Stomach (tissue), 9 donors: ENCODE data around the gene CA12. TPM values are rescaled to one million over a fixed set of nuclear protein-coding genes. Genes with fewer than 3 reads are reported as not detected.

ENCODE experiments used
- DNase-seq, 2 donors: peaks; one replicate each; pipeline versions ENCODE4 v3.0.0 to v3.0.0-alpha.2; 2013 to 2019
- H3K27ac ChIP-seq, 5 donors: fragments of 200-600 bp in 4 of 5; sonication (generic) in 4 of 5; one replicate each; pipeline ENCODE4 v1.5.1; 2013 to 2019; ENCODE audit warnings: mild to moderate bottlenecking in 1 of 5, moderate library complexity in 1 of 5
- H3K27me3 ChIP-seq, 3 donors: fragments of 200-600 bp; sonication (generic); one replicate each; pipeline ENCODE4 v1.5.1; 2017 to 2019; ENCODE audit warnings: mixed run types in 1 of 3
- H3K36me3 ChIP-seq, 4 donors: fragments of 200-600 bp; sonication (generic); 1 replicate in 3 of 4; 2 replicates in 1 of 4; pipeline ENCODE4 v1.5.1; 2016 to 2019
- H3K4me1 ChIP-seq, 4 donors: fragments of 200-600 bp; sonication (generic); one replicate each; pipeline ENCODE4 v1.5.1; 2016 to 2019
- H3K4me3 ChIP-seq, 4 donors: fragments of 200-600 bp; sonication (generic) in 3 of 4; one replicate each; pipeline ENCODE4 v1.5.1; 2016 to 2019; ENCODE audit warnings: mild to moderate bottlenecking in 1 of 4
- H3K9me3 ChIP-seq, 4 donors: fragments of 200-600 bp; sonication (generic); one replicate each; pipeline ENCODE4 v1.5.1; 2016 to 2019
- CTCF ChIP-seq, 7 experiments: fragments of 450-650 bp in 4 of 7; fragments of 200-600 bp in 3 of 7; sonication (generic) in 3 of 7; IDR thresholded peaks; one replicate each; pipeline ENCODE4 v1.5.1; 2016 to 2019; ENCODE audit warnings: antibody characterized with exemption in 7 of 7, control low read depth in 2 of 7, mild to moderate bottlenecking in 1 of 7
- EP300 ChIP-seq: sonication (generic); formaldehyde crosslinking; IDR thresholded peaks from one replicate; pipeline ENCODE4 v1.6.1; 2017; ENCODE audit warnings: antibody characterized with exemption
- POLR2A ChIP-seq, 4 donors: fragments of 450-650 bp; IDR thresholded peaks; one replicate each; pipeline ENCODE4 v1.6.1; 2016; ENCODE audit warnings: antibody characterized with exemption in 4 of 4, control low read depth in 2 of 4, mild to moderate bottlenecking in 1 of 4, moderate library complexity in 1 of 4
- POLR2AphosphoS5 ChIP-seq, 3 donors: sonication (generic); formaldehyde crosslinking; IDR thresholded peaks; one replicate each; pipeline ENCODE4 v1.6.1; 2016; ENCODE audit warnings: antibody characterized with exemption in 3 of 3
- WGBS, 5 donors: extraction: QIAGEN DNeasy Blood & Tissue Kit in 3 of 5; methylation state at CpG; one replicate each; pipeline versions ENCODE4 v1.1.5 to v1.1.7; 2013 to 2018; 5-methylcytosine and 5-hydroxymethylcytosine counted together
- intact Hi-C: fragments of 100-400 bp; cut with DNase I; formaldehyde crosslinking; loops from one replicate; pipeline ENCODE4 v1.15.1; 2023; ENCODE audit warnings: low total_unique reads
- polyA plus RNA-seq, 3 donors: library from polyadenylated mRNA; stranded (reverse); fragments of 200-250 nt; gene quantifications; one replicate each; pipeline ENCODE4 v1.2.3, GENCODE V29; 2013
- total RNA-seq, 5 donors: library from RNA; depleted of rRNA; stranded (reverse); fragments of >200 nt; gene quantifications; one replicate each; pipeline versions ENCODE4 v1.1.0 to v1.2.3, GENCODE V29; 2014 to 2016
- donor health status: healthy with polysubstance abuse.
- donor health status: Bipolar disorder and iron deficiency.
- donor health status: healthy.

CA12 gene
- total and polyA plus RNA-seq, 8 donors, result 0.46 to 58.8 (median 7.7) TPM

GRCh38 chr15:63374686-63375520 is 6.7 kb downstream of the CA12 start:
- intact Hi-C loops, result no loop called here
- Histone ChIP-seq H3K9me3 (no peaks in the 10 kb centered on the region), H3K4me3 (no peak overlapping the region), H3K27me3 (peaks cover 0 to 27% (median 0%) of the 10 kb centered on the region in 3 donors), H3K4me1 (peaks cover 28 to 39% (median 34%) of the 10 kb centered on the region in 4 donors), H3K36me3 (no peaks in the 10 kb centered on the region), H3K27ac (peak overlapping the region in 4 of 5 donors; percentile 48 to 63 (median 52))
- 22 to 34% (median 22%) methylated on average over 11 of the region's 11 CpGs for WGBS, 5 donors
- DNase-seq, result peak; percentile 45 to 66
- no peak for TF ChIP-seq EP300

- Histone ChIP-seq H3K36me3 (no peaks in the 10 kb centered on the region), H3K27ac (peak overlapping the region in 4 of 5 donors; percentile 48 to 63 (median 52)), H3K9me3 (no peaks in the 10 kb centered on the region), H3K4me3 (no peak overlapping the region), H3K27me3 (peaks cover 0 to 18% (median 0%) of the 10 kb centered on the region in 3 donors), H3K4me1 (peaks cover 28 to 44% (median 34%) of the 10 kb centered on the region in 4 donors)
- WGBS, 5 donors, result 87 to 93% (median 91%) methylated on average over 9 of the region's 9 CpGs
- intact Hi-C loops, result no loop called here
- no peak for TF ChIP-seq EP300
- no peak for TF ChIP-seq CTCF (IDR thresholded peaks at IDR 0.05)
- TF ChIP-seq POLR2AphosphoS5 (IDR thresholded peaks at IDR 0.05), result no peak
- TF ChIP-seq POLR2A (IDR thresholded peaks at IDR 0.05), result no peak
- no peak for DNase-seq
Observed at GRCh38 chr15:63373866-63374548, 7.6 kb downstream of the CA12 start.

- Histone ChIP-seq H3K36me3 (no peaks in the 10 kb centered on the region), H3K9me3 (no peaks in the 10 kb centered on the region), H3K27me3 (peaks cover 0 to 11% (median 0%) of the 10 kb centered on the region in 3 donors), H3K27ac (peak overlapping the region in 1 of 5 donors; percentile 56), H3K4me3 (no peak overlapping the region), H3K4me1 (peaks cover 28 to 51% (median 39%) of the 10 kb centered on the region in 4 donors)
- no peak for DNase-seq
- 89 to 95% (median 92%) methylated on average over 3 of the region's 3 CpGs for WGBS, 5 donors
- TF ChIP-seq EP300 (no peak), CTCF (IDR thresholded peaks at IDR 0.05) (no peak), POLR2A (IDR thresholded peaks at IDR 0.05) (no peak), POLR2AphosphoS5 (IDR thresholded peaks at IDR 0.05) (no peak)
- intact Hi-C loops, result no loop called here
Observed at GRCh38 chr15:63373330-63373729, 8.3 kb downstream of the CA12 start.

GRCh38 chr15:63372753-63373152 is 8.9 kb downstream of the CA12 start:
- intact Hi-C loops, result no loop called here
- no peak for TF ChIP-seq POLR2AphosphoS5 (IDR thresholded peaks at IDR 0.05)
- TF ChIP-seq CTCF (IDR thresholded peaks at IDR 0.05), result no peak
- no peak for TF ChIP-seq EP300
- no peak for TF ChIP-seq POLR2A (IDR thresholded peaks at IDR 0.05)
- peaks cover 33 to 57% (median 44%) of the 10 kb centered on the region in 4 donors for H3K4me1 ChIP-seq
- no peaks in the 10 kb centered on the region for H3K36me3 ChIP-seq
- peaks cover 0 to 6% (median 0%) of the 10 kb centered on the region in 3 donors for H3K27me3 ChIP-seq
- no peaks in the 10 kb centered on the region for H3K9me3 ChIP-seq
- H3K4me3 ChIP-seq, result no peak overlapping the region
- no peak for DNase-seq
- 92 to 99% (median 95%) methylated on average over 5 of the region's 5 CpGs for WGBS, 5 donors
- no peak overlapping the region for H3K27ac ChIP-seq
